ENCODE results near the gene CHST8.

CHST8 gene

GRCh38 chr19:33737681-33738371 is 116.1 kb downstream of the CHST8 start:
- DNase-seq (ENCODE audit: low read depth): no peak

DNA sequence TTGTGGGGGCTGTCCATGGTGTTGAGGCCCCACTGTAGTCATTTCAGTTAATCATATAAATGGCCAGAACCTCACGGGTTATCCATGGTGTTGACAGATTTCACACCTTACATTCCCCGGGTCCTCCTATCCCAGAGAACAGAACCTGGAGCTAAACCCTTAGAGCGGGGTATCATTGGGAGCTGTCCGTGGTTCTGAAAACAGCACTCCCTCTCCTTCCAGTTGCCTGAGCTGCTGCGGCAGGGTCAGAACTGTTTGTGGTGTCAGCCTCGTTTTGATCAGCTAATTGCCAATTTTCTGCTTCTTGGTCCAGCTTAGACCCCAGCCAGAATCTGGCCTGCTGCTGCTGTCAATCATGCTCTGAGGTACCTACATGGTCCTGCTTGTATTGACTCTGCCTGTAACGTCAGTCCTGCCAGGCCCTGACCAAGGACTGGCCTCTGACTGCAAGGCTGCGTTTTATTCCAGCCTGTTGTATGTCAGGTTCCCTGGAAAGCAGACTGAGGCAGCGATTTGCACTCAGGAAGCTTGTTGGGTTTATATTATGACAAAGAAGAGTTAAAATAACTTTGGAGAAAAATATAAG is 119.2 kb downstream of the CHST8 start:
- DNase-seq (ENCODE audit: low read depth): no peak

DNA sequence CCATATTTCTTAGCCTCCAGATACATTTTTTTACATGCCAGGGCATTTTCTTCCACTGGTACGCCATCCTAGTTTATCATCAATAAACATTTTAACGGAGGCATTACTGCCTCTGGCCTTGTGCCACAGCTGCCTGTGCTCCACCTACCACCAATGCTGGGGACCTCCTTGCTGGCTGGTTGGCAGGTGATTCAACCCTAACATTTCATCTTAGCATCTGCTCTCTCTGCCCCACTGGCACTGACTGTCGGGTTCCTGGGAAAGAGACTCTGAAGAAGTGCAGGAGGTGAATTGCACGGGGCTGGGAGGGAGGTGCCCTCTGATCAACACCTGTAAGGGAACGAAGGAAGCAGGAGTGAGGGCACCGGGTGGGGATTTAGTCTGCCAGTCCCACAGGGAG is 123.5 kb downstream of the CHST8 start:
- no peak for DNase-seq (ENCODE audit: low read depth)

GRCh38 chr19:33746159-33746558 is 124.4 kb downstream of the CHST8 start:
- DNase-seq (ENCODE audit: low read depth): no peak

DNA sequence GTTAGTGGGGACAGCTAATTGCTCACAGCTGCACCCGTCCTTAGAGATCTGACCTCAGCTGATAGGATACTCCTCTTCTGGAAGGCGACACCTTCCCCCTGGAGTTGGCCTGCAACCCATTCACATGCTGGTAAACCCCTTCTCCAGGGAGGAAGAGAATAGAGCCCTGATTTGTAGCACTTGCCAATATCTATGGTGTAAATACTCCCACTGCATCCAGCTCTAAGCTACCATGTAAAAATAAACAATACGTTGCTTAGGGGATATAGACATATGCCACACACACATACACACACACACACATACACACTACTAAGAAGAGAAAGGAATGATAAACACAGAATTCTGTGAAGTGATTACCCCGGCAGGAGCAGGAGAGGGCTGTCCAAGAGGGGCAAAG is 125.5 kb downstream of the CHST8 start:
- DNase-seq (ENCODE audit: low read depth): no peak

DNA sequence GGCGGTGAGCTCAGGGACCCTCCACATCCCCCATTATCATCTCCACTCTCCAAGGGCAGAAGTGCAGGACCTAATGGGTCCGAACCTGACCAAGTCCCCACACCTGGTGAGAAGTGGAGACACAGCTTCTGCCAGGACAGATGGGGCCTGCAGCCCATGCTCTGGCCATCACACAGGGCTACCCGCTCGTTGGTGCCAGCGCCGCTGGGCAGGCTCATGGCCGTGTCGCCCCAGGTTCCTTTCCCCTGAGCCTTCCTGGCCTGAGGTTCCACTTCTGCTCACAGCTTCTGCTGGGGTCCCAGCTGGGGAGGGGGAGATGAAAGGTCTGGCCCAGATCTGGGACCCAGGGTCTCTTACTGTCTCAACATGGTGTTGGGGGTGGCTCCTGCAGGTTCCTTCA is 126.5 kb downstream of the CHST8 start:
- DNase-seq (ENCODE audit: low read depth): no peak

GRCh38 chr19:33749016-33749415 is 127.3 kb downstream of the CHST8 start:
- DNase-seq (ENCODE audit: low read depth): no peak

DNA sequence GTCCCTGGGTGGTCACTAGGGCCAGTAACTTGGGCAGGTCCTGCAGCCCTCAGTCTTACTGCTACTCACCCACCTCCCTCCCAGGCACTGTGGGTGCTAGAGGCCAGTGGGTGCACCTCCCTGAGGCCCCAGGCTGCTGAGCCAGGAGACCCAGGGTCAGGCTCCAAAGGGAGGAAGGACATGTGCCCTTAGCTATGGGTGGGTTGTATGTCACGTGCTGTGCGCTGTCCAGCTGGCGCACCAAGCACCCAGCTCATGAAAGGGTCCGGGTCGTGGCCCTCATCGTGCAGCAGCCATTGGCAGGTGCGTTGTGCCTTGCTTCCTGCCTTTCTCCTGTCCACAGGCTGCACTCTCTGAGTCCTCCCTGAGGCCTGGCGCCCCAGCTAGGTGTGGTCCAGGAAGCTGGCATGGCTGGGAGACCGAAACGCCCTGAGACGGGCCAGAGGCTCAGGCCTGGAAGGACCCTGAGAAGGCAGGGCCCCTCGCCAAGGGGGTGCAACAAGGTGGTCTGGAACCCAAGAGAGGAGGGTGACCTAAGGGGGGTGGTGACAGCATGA is 127.9 kb downstream of the CHST8 start:
- DNase-seq (ENCODE audit: low read depth): no peak

DNA sequence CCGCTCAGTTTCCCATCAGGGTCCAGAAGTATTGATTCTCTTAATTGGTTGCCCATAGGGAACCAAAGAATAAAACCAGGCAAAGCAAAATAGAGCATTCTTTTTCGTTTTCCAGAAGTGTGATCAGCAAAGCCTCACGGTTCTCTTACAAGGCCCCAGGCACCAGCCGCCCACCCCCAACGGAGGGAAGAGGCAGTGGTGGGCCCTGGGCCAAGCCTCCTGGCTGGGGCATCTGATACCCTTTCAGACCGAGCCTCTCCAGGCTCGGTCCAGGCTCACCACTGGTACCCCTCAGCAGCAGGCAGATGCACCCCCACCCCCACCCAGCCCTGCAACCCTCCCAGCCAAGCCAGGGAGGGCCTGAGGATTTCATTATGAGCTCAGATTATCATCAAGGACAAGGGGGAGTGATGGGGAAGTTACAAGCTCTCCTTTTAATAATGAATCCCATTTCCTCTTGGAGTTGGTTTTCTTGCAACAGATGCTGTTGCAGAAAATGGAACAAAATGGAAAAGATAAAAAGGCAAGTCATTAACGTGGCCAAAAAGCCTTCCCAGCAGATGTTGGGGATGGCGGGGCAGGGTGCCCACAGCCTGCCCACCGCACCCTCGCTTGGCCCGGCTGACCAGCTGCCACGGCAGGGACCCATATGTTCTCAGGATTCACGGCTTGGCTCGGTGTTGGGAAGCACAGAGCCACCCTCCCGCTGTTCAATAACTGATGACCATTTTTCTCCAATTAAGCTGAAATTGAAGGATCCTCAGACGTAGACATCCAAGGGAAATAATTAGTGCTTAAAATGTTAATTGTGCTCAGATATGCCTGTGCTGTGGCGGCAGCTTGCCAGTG is 129.1 kb downstream of the CHST8 start:
- DNase-seq (ENCODE audit: low read depth): no peak

GRCh38 chr19:33751436-33751770 is 129.7 kb downstream of the CHST8 start:
- no peak for DNase-seq (ENCODE audit: low read depth)

GRCh38 chr19:33752018-33752800 is 130.5 kb downstream of the CHST8 start:
- DNase-seq (ENCODE audit: low read depth): no peak

DNA sequence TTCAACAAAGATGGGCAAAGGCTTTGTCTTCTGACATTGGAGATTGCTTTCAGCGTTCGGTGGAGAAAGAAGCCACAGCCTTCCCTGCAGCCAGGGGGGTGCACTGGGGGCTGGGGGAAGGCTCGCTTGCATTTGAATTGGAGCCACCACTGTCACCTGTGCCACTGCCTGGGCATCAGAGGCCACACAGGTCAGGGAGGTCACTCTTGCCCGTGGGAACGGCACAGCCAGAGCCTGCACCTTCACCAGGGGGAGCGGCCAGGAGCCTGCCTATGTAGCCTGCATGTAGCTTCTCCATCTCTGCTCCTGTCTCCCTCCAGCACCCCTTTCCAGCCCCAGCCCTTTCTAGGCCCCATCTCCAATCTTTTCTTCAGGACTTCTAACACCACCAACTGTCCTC is 131.2 kb downstream of the CHST8 start:
- DNase-seq (ENCODE audit: low read depth): no peak

GRCh38 chr19:33754361-33754760 is 132.6 kb downstream of the CHST8 start:
- no peak for DNase-seq (ENCODE audit: low read depth)

GRCh38 chr19:33755099-33756035 is 133.6 kb downstream of the CHST8 start:
- no peak for DNase-seq (ENCODE audit: low read depth)

GRCh38 chr19:33756177-33756576 is 134.4 kb downstream of the CHST8 start:
- no peak for DNase-seq (ENCODE audit: low read depth)

- DNase-seq (ENCODE audit: low read depth): no peak
Measured at GRCh38 chr19:33758541-33759013, 136.8 kb downstream of the CHST8 start.

GRCh38 chr19:33759356-33759755 is 137.6 kb downstream of the CHST8 start:
- DNase-seq (ENCODE audit: low read depth): no peak

- no peak for DNase-seq (ENCODE audit: low read depth)
Measured at GRCh38 chr19:33763633-33764371, 142.0 kb downstream of the CHST8 start.

- DNase-seq (ENCODE audit: low read depth): no peak
Measured at GRCh38 chr19:33766623-33767022, 144.9 kb downstream of the CHST8 start.

DNA sequence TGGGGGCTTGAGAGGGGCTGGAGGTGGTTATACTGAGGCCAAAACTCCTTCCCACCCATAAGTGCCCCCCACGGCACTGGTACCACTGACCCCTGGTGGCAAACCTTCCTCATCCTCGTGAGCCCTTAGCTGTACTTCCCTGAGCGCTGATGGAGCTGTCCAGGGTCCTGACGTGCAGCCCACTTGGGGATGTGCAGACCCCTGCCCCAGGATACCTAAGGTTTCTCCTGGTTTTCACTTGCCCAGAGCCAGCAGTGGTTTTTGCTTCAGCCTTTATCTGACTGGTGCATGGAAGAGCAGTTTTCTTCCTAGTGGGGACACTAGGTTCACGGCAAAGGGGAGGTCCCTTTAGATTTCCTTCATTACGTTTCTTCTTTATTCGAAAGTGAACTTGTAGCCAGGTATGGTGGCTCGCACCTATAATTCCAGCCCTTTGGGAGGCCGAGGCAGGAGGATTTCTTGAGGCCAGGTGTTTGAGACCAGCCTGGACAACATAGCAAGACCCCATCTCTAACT is 146.2 kb downstream of the CHST8 start:
- no peak for DNase-seq (ENCODE audit: low read depth)
